Inferior parietal cortex (tissue), 1 donor: ENCODE data around the gene LYPD8.

ENCODE experiments used
- DNase-seq: peaks from one replicate; pipeline ENCODE4 v3.0.0-alpha.2; 2016; ENCODE audit errors: extremely low spot score

The LYPD8 gene

DNA sequence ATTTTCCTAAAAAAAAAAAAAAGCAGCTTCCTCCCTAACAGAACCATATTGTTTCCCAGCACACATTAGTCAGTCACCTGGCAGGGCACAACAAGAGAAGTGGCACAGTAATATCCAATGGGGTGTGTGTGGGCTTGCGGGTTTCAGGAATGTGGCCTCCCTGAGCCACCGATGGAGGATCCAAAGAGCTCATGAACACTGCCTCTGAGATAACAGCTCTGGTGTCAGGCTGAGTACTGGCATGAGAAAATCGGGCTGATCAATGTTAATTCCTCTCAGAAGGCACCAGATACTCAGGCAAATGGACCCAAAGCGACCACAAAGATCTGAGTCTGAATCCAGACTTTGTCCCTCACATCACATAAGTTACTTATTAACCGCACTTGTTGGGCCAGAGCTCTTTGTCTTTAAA is 2.2 kb upstream of the LYPD8 start:
- DNase-seq: no peak

DNA sequence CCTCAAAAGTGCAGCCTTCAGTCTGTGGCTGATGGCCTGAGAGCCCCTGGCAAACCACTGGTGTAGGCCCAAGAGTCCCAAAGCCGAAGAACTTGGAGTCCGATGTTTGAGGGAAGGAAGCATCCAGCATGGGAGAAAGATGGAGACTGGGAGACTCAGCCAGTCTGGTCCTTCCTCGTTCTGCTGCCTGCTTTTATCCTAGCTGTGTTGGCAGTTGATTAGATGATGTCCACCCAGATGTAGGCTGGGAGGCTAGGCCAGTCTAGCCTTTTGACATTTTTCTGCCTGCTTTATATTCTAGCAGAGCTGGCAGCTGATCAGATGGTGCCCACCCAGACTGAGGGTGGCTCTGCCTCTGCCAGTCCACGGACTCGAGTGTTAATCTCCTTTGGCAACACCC is 1.1 kb upstream of the LYPD8 start:
- DNase-seq: no peak

DNA sequence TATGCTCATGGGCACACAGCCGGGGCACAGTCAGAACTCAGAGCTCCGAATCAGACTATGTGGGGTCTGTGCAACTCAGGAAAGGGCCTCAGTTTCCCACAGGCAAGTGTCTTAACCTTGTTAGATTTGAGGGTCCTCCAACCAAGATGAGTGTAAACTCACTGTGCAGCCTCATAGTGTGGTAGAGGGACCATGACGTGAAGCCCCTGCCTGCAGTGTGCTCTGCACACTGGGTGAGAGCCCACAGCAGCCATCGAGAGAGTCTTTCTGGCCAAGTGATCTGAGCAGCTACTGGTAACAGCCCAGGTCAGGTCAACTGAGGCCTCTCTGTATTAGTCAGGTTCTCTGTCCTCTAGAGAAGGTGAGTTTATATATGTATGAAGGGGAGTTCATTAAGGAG is 592 bp upstream of the LYPD8 start:
- DNase-seq: no peak

DNA sequence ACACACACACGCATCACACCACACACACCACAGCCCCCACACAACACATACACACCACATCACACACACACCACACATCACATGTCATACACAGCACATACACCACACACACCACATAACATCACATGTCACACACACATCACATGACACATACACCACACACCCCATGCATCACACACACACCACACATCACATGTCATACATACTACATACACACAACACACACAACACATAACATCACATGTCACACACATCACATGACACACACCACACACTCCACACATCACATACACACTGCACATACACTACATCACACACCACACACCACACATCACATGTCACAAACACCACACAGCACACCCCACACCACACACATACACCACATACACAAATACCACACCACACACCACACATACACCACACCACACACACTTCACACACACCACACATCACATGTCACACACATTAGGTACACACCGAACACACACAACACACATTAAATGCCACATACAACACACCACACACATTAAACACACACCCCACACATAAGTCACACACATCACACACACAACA is 1.8 kb downstream of the LYPD8 start:
- DNase-seq: no peak

GRCh38 chr1:248753029-248753594 is 2.4 kb downstream of the LYPD8 start:
- no peak for DNase-seq

- no peak for DNase-seq
Measured at GRCh38 chr1:248752161-248753028, 3.2 kb downstream of the LYPD8 start.

DNA sequence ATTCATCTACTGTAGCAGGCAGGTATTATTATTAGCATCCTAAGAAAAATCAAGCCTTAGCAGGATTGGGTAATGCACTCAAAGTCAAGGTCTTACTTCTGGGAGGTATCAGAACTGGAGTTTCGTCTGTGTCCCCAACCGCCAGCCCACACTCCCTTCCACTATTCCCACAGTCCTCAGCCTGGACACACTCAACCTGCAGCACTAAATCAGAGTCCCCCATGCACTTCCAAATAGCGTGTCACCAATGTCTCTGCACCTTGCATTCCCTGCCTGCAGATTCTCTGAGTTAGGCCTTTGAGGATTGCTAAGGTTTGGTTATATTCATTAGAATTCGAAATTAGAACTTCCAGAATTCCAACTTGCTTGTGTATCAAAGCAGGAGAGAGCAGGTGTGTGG is 3.9 kb downstream of the LYPD8 start:
- DNase-seq: no peak

DNA sequence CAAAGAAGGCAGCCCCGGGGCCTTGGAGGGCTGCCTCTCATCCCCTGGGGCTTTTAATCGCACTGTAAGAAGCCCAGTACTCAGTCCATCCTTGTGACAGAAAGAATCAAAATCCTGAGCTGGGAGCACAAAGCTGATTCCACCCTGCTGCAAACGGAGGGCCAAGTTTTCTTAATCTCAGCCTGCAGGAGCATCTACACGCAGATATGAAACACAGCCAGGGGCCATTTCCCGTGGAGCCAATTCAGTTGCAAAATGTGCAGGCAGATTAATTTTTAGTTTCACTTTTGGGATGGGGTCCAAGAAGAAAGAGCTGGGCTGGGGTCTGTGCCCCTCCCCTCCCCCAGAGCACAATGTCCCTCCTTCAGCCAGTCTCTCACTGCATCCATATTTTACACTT is 4.4 kb downstream of the LYPD8 start:
- DNase-seq: no peak

DNA sequence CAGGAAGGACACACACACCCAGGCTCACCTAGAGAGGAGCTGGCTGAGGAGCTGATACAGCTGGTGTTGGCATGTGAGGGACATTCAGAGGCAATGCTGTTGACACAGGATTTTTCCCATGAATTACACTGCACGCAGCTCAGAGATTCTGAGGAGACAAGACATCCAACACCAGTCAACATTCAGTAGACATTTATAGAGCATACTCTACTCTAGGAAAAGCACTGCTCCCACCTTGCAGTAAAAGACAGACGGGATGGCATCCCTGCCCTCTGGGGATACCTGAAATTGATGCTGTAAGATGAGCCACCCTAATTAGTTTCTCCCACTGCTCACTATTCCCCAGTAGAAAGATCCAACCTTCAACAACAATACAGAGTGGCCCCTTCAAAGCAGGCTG is 5.1 kb downstream of the LYPD8 start:
- no peak for DNase-seq

DNA sequence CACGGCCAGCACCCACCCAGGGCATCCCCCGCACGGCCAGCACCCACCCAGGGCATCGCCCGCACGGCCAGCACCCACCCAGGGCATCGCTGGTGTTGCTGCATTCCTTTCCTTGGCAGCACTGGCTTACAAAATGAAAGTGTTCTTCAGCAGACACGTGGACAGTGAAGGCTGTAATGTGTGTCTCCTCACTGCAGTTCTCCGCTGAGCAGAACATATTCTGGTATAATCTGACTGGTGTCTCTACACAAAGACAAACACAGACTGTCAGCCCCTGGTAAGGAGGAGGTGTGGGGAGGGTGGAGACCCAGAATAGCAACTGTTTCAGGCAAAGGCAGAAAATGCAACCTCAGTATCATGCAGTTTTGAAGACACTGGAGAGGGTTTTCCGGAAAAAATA is 7.3 kb downstream of the LYPD8 start:
- DNase-seq: peak; percentile 38

DNA sequence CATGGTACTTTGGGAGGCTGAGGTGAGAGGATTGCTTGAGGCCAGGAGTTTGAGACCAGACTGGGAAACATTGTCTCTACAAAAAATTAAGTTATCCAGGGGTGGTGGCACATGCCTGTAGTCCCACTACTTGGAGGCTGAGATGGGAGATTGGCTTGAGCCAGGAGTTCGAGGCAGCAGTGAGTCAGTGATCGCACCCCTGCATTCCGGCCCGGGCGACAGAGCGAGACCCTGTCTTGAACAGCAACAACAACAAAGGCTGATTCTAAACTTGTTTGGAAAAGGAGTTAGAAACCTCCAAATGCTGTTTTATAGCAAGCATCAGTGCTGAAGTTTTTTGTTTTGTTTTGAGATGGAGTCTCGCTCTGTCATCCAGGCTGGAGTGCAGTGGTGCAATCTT is 14.7 kb downstream of the LYPD8 start:
- no peak for DNase-seq

DNA sequence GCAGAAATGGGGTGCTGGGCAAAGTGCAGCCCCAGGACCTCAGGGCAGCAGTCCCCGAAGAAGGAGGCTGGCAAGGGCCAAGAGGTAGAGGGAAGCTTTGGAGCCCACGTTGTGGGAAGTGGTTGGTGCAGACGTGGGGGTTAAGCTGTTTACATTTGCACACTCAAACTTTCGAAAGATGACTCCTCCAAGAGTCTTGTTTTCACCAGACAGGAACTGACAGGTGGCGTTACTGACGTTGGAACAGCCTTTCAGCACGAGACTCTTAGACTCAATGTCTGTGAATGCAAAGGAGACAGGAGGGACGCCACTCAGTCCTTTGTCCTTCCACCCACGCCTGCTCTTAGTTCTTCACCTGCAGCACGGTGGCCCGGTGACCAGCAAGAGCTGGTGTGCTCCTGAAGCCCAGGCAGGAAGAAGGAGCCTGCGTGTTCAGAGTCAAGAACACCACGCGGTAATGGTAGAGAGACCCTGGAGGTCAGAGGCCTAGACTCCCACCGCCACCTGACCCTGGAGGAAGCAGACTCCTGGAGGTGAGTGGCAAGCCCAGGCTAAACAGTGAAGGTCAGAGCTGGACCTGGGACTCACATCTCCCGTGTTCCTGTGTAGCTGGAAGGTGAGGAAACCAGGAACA is 15.9 kb downstream of the LYPD8 start:
- no peak for DNase-seq

DNA sequence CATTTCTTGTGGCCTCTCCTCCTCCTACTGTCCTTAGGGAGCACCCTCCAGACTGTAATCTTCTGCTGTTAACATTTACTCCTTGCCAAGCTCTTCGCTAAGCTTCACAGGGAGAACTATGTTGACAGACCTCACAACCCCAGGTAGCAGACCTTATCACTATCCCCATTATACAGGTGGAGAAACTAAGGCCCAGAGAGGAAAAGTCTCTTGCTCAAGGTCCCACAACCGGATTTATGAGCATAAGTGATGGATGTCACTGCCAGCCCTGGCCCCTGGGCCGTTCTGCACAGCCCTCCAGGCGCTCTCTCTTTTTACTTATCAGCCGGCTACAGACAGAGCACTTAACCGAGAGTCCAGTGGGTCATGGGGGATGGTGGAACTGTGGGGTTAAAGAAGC is 18.1 kb downstream of the LYPD8 start:
- DNase-seq: no peak

GRCh38 chr1:248736977-248737376 is 18.6 kb downstream of the LYPD8 start:
- no peak for DNase-seq

DNA sequence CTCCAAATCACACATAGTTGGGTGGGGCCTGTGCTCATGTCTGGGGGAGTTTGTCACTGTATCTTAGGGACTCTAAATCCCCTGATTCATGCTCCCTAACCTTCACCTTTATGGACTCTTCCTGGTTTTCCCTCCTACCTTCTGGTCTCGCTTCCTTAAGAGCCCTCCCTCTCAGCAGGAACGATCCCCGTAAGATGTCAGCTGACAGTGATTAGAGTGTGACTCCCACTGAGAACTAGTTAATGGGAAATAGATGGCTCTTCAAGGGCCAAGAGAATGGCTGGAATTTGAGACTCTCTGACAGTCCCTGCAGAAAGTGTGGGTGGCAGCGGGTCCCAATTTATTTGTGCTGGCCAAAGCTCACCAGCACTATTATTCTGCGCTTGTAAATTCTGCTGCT is 22.0 kb downstream of the LYPD8 start:
- no peak for DNase-seq

GRCh38 chr1:248730507-248731335 is 24.8 kb downstream of the LYPD8 start:
- DNase-seq: peak; percentile 40

- no peak for DNase-seq
Measured at GRCh38 chr1:248714248-248714647, 41.3 kb downstream of the LYPD8 start.

DNA sequence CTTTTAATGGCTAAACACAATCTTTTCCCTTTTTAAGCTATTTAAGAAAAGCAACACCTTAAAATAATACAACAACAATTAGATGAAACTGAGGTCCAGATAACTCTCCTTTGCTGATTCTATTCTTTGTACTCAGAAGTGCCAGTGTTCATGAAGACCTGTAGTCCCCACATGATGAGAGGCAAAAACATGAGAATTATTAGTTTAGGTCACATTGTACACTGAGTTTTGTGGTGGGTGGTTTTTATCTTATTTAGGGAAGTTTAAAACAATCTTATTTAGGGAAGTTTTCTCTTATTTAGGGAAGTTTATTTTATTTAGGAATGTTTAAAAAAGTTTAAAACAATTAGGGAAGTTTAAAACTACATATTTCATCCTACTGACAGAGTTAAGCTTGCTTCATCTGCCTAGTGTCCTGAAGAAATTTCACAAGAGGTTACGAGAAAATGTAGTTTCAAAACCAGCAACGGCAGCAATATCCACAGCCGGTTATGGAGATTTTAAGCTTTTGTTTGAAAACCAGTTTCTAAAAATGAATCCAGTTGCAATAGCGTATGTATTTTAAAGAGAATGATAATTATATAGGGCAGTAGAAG is 45.2 kb downstream of the LYPD8 start:
- no peak for DNase-seq

- DNase-seq: no peak
Measured at GRCh38 chr1:248704606-248705005, 51.0 kb downstream of the LYPD8 start.

GRCh38 chr1:248703674-248704073 is 51.9 kb downstream of the LYPD8 start:
- DNase-seq: no peak

GRCh38 chr1:248702714-248703113 is 52.8 kb downstream of the LYPD8 start, which contains the start of gene OR14I1:
OR14I1 (minus strand) TSS chr1:248702766.
- DNase-seq: no peak
